T-helper 2 cell treated with Interferon-gamma antibody and Interleukin-4, amounts not matched to agents 100 ng/mL and 5 ng/mL, for 36 hours (primary cell): Measurements from ENCODE around the gene OR8I2. TPM values are rescaled to one million over a fixed set of nuclear protein-coding genes. Genes with fewer than 3 reads are reported as not detected.
"Not testable (repeated sequence)": the region's sequence is repeated elsewhere in the genome, so short reads cannot be mapped to it uniquely, and the experiment has no call there.

ENCODE experiments used
- intact Hi-C: fragments of 100-400 bp; cut with micrococcal nuclease; formaldehyde crosslinking; loops from one replicate; pipeline ENCODE4 v1.15.1; 2023
- total RNA-seq: library from RNA; stranded (reverse); gene quantifications from 2 replicates; pipeline ENCODE4 v1.2.3, GENCODE V29; 2022

The OR8I2 gene
- not detected in 2 replicates for total RNA-seq

- intact Hi-C loops, result no loop called here
These were observed at the start of gene OR8I2 for GRCh38 chr11:56093008-56093407. TSS of gene OR8I2 (plus strand) at chr11:56093308. CDS start at chr11:56093308, 0 bp downstream.

- intact Hi-C loops, result no loop called here
These were observed 47.6 kb upstream of the OR8I2 start for GRCh38 chr11:56045538-56045937.

GRCh38 chr11:56048480-56048879 is 44.6 kb upstream of the OR8I2 start:
- intact Hi-C loops, result no loop called here

GRCh38 chr11:56049487-56049886 is 43.6 kb upstream of the OR8I2 start:
- intact Hi-C loops, result no loop called here

GRCh38 chr11:56056366-56056765 is 36.7 kb upstream of the OR8I2 start:
- intact Hi-C loops, result not testable (repeated sequence)

- intact Hi-C loops, result not testable (repeated sequence)
These were observed 35.4 kb upstream of the OR8I2 start for GRCh38 chr11:56057661-56058237.

GRCh38 chr11:56058260-56058780 is 34.8 kb upstream of the OR8I2 start:
- intact Hi-C loops, result not testable (repeated sequence)

GRCh38 chr11:56066980-56067379 is 26.1 kb upstream of the OR8I2 start:
- intact Hi-C loops, result no loop called here

- intact Hi-C loops, result no loop called here
These were observed 3.4 kb upstream of the OR8I2 start for GRCh38 chr11:56089697-56090096.

GRCh38 chr11:56103210-56103737 is 10.2 kb downstream of the OR8I2 start, which contains the start of gene OR8H2:
TSS of gene OR8H2 (plus strand) at chr11:56103687. CDS start at chr11:56105043, 1,356 bp downstream.
- intact Hi-C loops, result no loop called here

GRCh38 chr11:56122073-56122472 is 29.0 kb downstream of the OR8I2 start, which contains the start of gene OR8H3:
TSS of gene OR8H3 (plus strand) at chr11:56122373. CDS start at chr11:56122373, 0 bp downstream.
- intact Hi-C loops, result no loop called here

- intact Hi-C loops, result no loop called here
These were observed 47.1 kb downstream of the OR8I2 start, which contains the start of gene OR8J3 for GRCh38 chr11:56140151-56140661. TSS of gene OR8J3 (minus strand) at chr11:56140201. CDS start at chr11:56137718, 2,483 bp downstream.

- intact Hi-C loops, result not testable (repeated sequence)
These were observed 50.6 kb downstream of the OR8I2 start for GRCh38 chr11:56143681-56144080.

Other genes with a start within 250 kb of the OR8I2 start
- not detected in 2 replicates for gene TRIM51, start 210.0 kb upstream of the OR8I2 start, total RNA-seq
- gene OR5W2, start 178.7 kb upstream of the OR8I2 start, total RNA-seq, result not detected in 2 replicates
- not detected in 2 replicates for gene OR5I1, start 156.9 kb upstream of the OR8I2 start, total RNA-seq
- not detected in 2 replicates for gene OR10AG1, start 123.4 kb upstream of the OR8I2 start, total RNA-seq
- not detected in 2 replicates for gene OR5F1, start 98.7 kb upstream of the OR8I2 start, total RNA-seq
- gene OR5AS1, start 65.7 kb upstream of the OR8I2 start, total RNA-seq, result not detected in 2 replicates
- gene OR8H2, start 10.4 kb downstream of the OR8I2 start, total RNA-seq, result not detected in 2 replicates
- not detected in 2 replicates for gene OR8H3, start 29.1 kb downstream of the OR8I2 start, total RNA-seq
- gene OR8J3, start 46.9 kb downstream of the OR8I2 start, total RNA-seq, result not detected in 2 replicates
- gene OR8K5, start 67.0 kb downstream of the OR8I2 start, total RNA-seq, result not detected in 2 replicates
- not detected in 2 replicates for gene OR5J2, start 83.3 kb downstream of the OR8I2 start, total RNA-seq
- not detected in 2 replicates for gene OR5T2, start 140.9 kb downstream of the OR8I2 start, total RNA-seq
- not detected in 2 replicates for gene OR5T3, start 158.9 kb downstream of the OR8I2 start, total RNA-seq
- not detected in 2 replicates for gene OR5T1, start 180.8 kb downstream of the OR8I2 start, total RNA-seq
- gene OR8H1, start 198.9 kb downstream of the OR8I2 start, total RNA-seq, result not detected in 2 replicates
- gene OR8K3, start 221.8 kb downstream of the OR8I2 start, total RNA-seq, result not detected in 2 replicates